ENCODE data around the gene ZBTB40. TPM values are rescaled to one million over a fixed set of nuclear protein-coding genes. Genes with fewer than 3 reads are reported as not detected.

The ZBTB40 gene
- total RNA-seq, 1 experiment from 2014 or later: 19.5 TPM

- 0 out of 2 replicates have a peak overlapping the region, but pooled peaks have one; percentile 9 for H3K27ac ChIP-seq (ENCODE audit: low read depth, low read length)
- no peak for DNase-seq (ENCODE audit: low read depth, low spot score)
These were observed 1.2 kb upstream of the ZBTB40 start for GRCh38 chr1:22450351-22451021.

More at GRCh38 chr1:22450351-22451021, 1.2 kb upstream of the ZBTB40 start:
- intact Hi-C loops (cut with micrococcal nuclease): loop anchor here (1.0 kb wide), 1 partner anchor 20 kb away; no protein-coding TSS in a partner anchor
- no peak overlapping the region for H3K4me2 ChIP-seq (ENCODE audit: low read length)
- no peaks in the 10 kb centered on the region for H3K36me3 ChIP-seq (ENCODE audit: control insufficient read depth in 1 of 2, insufficient read depth in 2 of 2, low read length in 2 of 2)
- H3K9me3 ChIP-seq (ENCODE audit: control insufficient read depth in 1 of 2, insufficient read depth in 1 of 2, low read depth in 1 of 2, low read length in 2 of 2): no peaks in the 10 kb centered on the region
- BruUV-seq (replicated peaks): no TSS peak
- H3K9me2 ChIP-seq (ENCODE audit: insufficient read depth): no peaks in the 10 kb centered on the region
- H3K4me3 ChIP-seq (replicated peaks in 1 of 2; ENCODE audit: low read depth in 1 of 2, low read length in 2 of 2): no peak overlapping the region
- peaks cover 13 to 25% of the 10 kb centered on the region in 2 experiments for H3K4me1 ChIP-seq (ENCODE audit: control insufficient read depth in 1 of 2, insufficient read depth in 2 of 2, low read length in 2 of 2)
- no peak for ATAC-seq
- H4K20me1 ChIP-seq (ENCODE audit: insufficient read depth): no peaks in the 10 kb centered on the region
- no peak overlapping the region for H2AFZ ChIP-seq (ENCODE audit: low read depth, low read length, poor library complexity, severe bottlenecking)
- H3K27me3 ChIP-seq (ENCODE audit: insufficient read depth, low read length): no peaks in the 10 kb centered on the region
- POLR2A ChIA-PET: no interaction called here
- RAD21 ChIA-PET (ENCODE audit: low non-redundant PET in 1 of 2, low total read pairs in 2 of 2, uncharacterized antibody in 2 of 2, unreplicated experiment in 2 of 2): no interaction called here
- CTCF ChIA-PET: no interaction called here
- peaks cover 30% of the 10 kb centered on the region for H3K79me2 ChIP-seq (ENCODE audit: insufficient read depth, low read length)
- no peak overlapping the region for H3K9ac ChIP-seq (ENCODE audit: low read length)
- TF ChIP-seq SIN3A (IDR thresholded peaks at IDR 0.05; ENCODE audit: low read depth) (no peak), RAD21 (IDR thresholded peaks at IDR 0.05; ENCODE audit: low read depth) (no peak), ATF3 (IDR thresholded peaks at IDR 0.05) (no peak), ZNF274 (IDR thresholded peaks at IDR 0.05; ENCODE audit: low read depth, low read length) (no peak), CBX3 (IDR thresholded peaks at IDR 0.05; ENCODE audit: low read depth) (no peak), EGR1 (IDR thresholded peaks at IDR 0.05; ENCODE audit: low read depth) (no peak), CTCF (IDR thresholded peaks at IDR 0.05 in 2 of 3, conservative IDR thresholded peaks at IDR 0.05 in 1 of 3; ENCODE audit: borderline replicate concordance in 1 of 3, insufficient read depth in 1 of 3, low read depth in 2 of 3, low read length in 2 of 3) (no peak), POLR2A (IDR thresholded peaks at IDR 0.05; ENCODE audit: borderline replicate concordance, extremely low read depth, insufficient read depth, insufficient read length) (no peak), JUND (IDR thresholded peaks at IDR 0.05) (no peak), EZH2 (IDR thresholded peaks at IDR 0.05) (no peak), POLR2AphosphoS5 (IDR thresholded peaks at IDR 0.05; ENCODE audit: low read depth, low read length) (no peak), CEBPB (IDR thresholded peaks at IDR 0.05; ENCODE audit: low read depth) (no peak), FOSL1 (IDR thresholded peaks at IDR 0.05; ENCODE audit: low read depth) (no peak)

All from HCT116 (cell line).